AG09319 (cell line): Measurements from ENCODE around the gene CFAP45.

Experiments
- DNase-seq: peaks from one replicate; pipeline ENCODE4 v3.0.0-alpha.2; 2010; ENCODE audit warnings: low read depth; ENCODE audit errors: extremely low read depth
- CTCF ChIP-seq: IDR thresholded peaks from 2 replicates; pipeline ENCODE4 v1.5.1; 2011; ENCODE audit warnings: low read depth, mild to moderate bottlenecking, inconsistent platforms, low read length, moderate library complexity

CFAP45 gene

GRCh38 chr1:159825564-159825963, 74.4 kb downstream of the CFAP45 start:
- no peak for DNase-seq
- TF ChIP-seq CTCF, result no peak

- no peak for TF ChIP-seq CTCF
- no peak for DNase-seq
These were observed 76.6 kb downstream of the CFAP45 start for GRCh38 chr1:159823406-159823805.
